ENCODE results near the gene C2CD3. TPM values are rescaled to one million over a fixed set of nuclear protein-coding genes. Genes with fewer than 3 reads are reported as not detected.
"Not testable (repeated sequence)": the region's sequence is repeated elsewhere in the genome, so short reads cannot be mapped to it uniquely, and the experiment has no call there.

The C2CD3 gene
- total RNA-seq, 1 experiment from 2014 or later: 31.3 TPM

DNA sequence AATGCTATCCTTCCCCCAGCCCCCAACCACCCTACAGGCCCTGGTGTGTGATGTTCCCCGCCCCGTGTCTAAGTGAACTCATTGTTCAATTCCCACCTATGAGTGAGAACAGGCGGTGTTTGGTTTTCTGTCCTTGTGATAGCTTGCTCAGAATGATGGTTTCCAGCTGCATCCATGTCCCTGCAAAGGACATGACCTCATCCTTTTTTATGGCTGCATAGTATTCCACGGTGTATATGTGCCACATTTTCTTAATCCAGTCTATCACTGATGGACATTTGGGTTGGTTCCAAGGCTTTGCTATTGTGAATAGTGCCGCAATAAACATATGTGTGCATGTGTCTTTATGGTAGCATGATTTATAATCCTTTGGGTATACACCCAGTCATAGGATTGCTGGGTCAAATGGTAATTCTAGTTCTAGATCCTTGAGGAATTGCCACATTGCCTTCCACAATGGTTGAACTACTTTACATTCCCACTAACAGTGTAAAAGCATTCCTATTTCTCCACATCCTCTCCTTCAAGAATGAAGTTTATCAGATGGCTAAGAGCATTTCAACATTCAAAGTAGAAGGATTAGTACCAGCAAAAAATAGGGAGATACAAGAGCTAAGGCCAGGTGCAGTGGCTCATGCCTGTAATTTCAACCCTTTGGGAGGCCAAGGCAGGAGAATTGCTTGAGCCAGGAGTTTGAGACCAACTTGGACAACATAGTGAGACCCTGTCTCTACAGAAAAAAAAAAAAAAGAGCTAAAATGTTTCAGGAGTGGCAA lies 50.4 kb downstream of the C2CD3 start:
- not testable (repeated sequence) for H3K4me3 ChIP-seq; H3K27me3 ChIP-seq; DNase-seq; H3K9me3 ChIP-seq (replicated peaks); H3K27ac ChIP-seq; H3K4me1 ChIP-seq
- peaks cover 36% of the 10 kb centered on the region for H3K36me3 ChIP-seq

DNA sequence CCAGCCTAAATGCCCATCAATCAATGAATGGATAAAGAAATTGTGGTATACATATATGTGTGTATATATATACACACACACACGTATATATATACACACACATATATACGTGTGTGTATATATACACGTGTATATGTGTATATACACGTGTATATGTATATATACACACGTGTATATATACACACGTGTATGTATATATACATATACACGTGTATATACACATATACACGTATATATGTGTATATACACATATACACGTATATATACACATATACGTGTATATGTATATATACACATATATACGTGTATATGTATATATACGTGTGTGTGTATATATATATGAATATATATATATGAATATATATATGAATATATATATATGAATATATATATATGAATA lies 54.1 kb downstream of the C2CD3 start:
- Histone ChIP-seq H3K4me1 (no peaks in the 10 kb centered on the region), H3K9me3 (replicated peaks) (no peaks in the 10 kb centered on the region), H3K27ac (no peak overlapping the region), H3K4me3 (no peak overlapping the region), H3K27me3 (no peaks in the 10 kb centered on the region), H3K36me3 (peaks cover 66% of the 10 kb centered on the region)
- DNase-seq: no peak

DNA sequence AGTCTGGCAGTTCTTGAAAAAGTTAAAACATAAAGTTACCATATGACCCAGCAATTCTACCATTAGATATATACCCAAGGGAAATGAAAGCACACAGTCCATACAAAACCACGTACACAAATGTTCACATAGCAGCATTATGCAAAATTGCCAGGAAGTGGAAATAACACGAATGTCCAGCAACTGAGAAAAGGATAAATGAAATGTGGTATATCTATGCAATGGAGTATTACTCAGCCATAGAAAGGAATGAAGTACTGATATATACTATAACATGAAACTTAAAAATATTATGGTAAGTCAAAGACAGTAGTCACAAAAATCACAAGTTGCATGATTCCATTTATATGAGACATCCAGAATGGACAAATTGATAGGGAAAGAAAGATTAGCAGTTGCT lies 57.9 kb downstream of the C2CD3 start:
- no peak for DNase-seq
- Histone ChIP-seq H3K36me3 (peaks cover 61% of the 10 kb centered on the region), H3K9me3 (replicated peaks) (no peaks in the 10 kb centered on the region), H3K27ac (no peak overlapping the region), H3K4me1 (no peaks in the 10 kb centered on the region), H3K27me3 (no peaks in the 10 kb centered on the region), H3K4me3 (no peak overlapping the region)

DNA sequence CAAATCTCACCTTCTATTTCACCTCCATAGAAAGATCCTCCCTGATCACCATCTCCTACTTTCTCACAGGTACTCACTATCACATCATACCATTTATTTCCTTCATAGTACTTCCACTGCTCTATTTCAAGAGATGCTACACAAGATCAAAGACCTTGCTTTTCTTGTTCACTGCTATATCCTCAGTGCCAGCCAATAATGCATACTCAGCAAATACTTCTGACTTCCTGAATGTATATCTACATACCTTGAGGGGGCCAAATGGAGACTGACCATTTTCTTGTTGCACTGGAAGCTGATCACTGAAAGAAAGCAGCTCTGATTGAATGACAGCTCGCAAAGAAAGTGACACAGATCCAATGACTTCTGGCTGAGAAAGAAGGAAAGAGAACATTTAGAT lies 64.7 kb downstream of the C2CD3 start:
- Histone ChIP-seq H3K4me3 (no peak overlapping the region), H3K27ac (no peak overlapping the region), H3K4me1 (no peaks in the 10 kb centered on the region), H3K27me3 (no peaks in the 10 kb centered on the region), H3K9me3 (replicated peaks) (no peaks in the 10 kb centered on the region), H3K36me3 (peaks cover 57% of the 10 kb centered on the region)
- no peak for DNase-seq

DNA sequence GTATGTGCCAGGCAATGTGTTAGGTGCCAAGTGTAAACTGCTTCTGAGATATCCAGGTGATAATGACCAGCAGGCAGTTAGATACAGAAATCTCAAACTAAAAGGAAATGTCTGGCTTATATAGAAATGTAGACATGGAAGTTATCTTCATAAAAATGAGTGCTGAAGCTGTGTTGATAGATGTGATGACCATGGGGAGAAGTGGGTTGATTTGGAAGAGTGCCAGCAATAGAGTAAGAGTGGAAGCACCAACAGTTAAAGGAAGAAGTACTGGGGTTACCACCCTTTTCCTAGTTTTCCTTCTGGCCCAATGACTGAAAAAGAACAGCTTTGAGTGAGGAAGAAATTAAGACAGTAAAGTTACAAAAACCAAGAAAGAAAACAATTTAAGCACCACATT lies 68.5 kb downstream of the C2CD3 start:
- Histone ChIP-seq H3K27ac (no peak overlapping the region), H3K4me3 (no peak overlapping the region), H3K4me1 (no peaks in the 10 kb centered on the region), H3K9me3 (replicated peaks) (no peaks in the 10 kb centered on the region), H3K27me3 (no peaks in the 10 kb centered on the region), H3K36me3 (peaks cover 70% of the 10 kb centered on the region)
- no peak for DNase-seq

DNA sequence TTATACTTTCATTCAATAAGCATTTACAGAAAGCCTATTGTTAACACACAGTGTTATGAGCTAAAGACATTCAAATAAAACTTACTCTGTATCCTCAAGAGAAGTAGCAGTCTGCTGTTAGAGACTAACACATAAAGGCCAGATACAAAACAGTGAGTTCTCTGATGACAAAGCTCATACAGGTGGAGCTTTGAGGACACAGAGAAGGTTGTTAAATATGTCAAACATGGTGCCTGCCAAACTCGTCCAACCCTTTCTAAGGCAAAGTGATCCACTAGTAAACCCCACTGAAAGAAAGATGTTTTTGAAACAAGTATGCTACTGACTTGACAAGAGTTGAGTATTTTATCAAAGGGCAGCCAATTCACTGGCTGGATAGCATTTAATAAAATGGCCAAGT lies 70.1 kb downstream of the C2CD3 start:
- Histone ChIP-seq H3K27me3 (no peaks in the 10 kb centered on the region), H3K36me3 (peaks cover 63% of the 10 kb centered on the region), H3K4me1 (no peaks in the 10 kb centered on the region), H3K9me3 (replicated peaks) (no peaks in the 10 kb centered on the region), H3K4me3 (no peak overlapping the region), H3K27ac (no peak overlapping the region)
- DNase-seq: no peak

DNA sequence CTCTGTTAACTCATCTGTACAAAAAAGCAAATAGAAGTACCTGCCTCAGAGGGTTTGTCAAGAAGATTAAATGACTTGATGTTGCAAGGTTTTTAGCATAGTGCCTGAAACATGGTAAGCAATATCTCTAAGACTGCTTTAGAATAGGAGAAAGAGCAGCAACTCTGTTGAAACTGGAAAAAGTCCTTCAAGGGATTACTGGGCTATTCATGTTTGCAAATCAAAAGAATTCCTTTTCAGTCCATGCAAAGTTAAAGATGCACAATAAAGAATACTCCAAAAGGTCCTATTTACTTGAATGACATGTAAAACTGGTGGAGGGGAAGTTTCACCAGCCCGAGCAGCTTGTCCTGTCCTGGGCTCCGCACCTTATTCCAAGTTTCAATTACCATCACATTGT lies 70.6 kb downstream of the C2CD3 start:
- Histone ChIP-seq H3K36me3 (peaks cover 60% of the 10 kb centered on the region), H3K9me3 (replicated peaks) (no peaks in the 10 kb centered on the region), H3K4me3 (no peak overlapping the region), H3K27ac (no peak overlapping the region), H3K27me3 (no peaks in the 10 kb centered on the region), H3K4me1 (no peaks in the 10 kb centered on the region)
- DNase-seq: no peak

DNA sequence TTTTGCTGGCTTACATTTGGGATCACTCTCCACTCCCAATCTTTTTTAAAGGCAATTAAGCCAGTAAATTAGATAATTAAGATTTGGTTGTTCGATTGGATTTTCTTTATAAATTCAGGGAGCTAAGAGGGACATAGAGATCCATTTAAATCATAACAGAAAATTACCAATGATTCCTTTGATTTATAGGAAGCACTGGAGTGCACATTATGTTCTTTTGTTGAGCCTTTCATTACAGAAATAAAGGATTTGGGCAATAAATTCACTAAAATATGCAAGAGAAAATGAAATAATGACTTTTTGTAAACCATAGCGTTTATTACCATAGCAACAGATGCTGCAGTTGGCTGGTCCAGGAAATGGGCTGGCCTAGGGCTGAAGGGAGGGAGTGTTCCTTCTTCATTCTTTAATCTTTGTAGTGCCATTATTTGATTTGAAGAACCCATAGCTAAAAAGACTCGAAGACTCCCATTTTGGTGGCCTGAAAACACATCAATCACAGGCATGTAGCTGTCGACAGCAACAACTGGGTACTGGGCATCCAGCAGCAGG lies 73.0 kb downstream of the C2CD3 start:
- Histone ChIP-seq H3K4me3 (no peak overlapping the region), H3K9me3 (replicated peaks) (no peaks in the 10 kb centered on the region), H3K36me3 (peaks cover 57% of the 10 kb centered on the region), H3K4me1 (no peaks in the 10 kb centered on the region), H3K27me3 (no peaks in the 10 kb centered on the region), H3K27ac (no peak overlapping the region)
- no peak for DNase-seq

DNA sequence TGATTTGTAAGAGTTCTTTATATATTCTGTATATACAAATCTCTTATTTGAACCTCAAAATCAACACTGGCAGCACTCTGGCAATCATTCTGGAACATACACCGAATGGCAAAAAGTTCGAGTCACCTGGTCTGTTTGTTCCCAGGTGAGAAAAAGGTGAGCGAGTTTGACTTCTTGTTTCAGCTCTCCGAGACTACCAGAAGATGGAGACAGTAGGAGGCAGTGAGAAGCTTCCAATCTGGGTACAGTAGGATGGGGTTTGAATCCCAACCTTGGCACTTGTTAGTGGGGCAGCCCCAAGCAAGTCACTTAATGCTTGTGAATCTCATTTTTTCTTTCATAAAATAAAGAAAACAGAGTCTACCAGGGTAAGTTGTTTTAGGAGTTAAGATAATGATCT lies 76.4 kb downstream of the C2CD3 start:
- Histone ChIP-seq H3K27ac (no peak overlapping the region), H3K4me1 (no peaks in the 10 kb centered on the region), H3K4me3 (no peak overlapping the region), H3K9me3 (replicated peaks) (no peaks in the 10 kb centered on the region), H3K27me3 (no peaks in the 10 kb centered on the region), H3K36me3 (peaks cover 57% of the 10 kb centered on the region)
- DNase-seq: no peak

DNA sequence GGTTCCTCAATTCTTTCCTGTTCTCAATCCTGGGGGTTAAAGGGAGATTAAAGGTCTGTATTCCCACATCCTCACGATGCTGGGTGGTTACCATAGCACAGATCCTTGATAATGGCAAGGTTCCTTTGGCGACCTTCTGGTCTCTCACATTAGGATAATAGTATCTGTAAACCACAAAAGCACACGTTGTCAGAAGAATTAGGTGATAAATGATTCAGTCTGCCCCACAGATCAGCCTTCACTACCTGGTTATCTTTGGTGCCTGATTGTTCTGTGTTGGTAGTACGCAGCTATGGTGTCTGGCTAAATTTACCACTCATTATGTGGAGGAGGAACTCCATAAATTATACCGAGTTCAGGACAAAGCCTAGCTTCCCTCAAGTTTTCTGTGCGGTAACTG lies 78.4 kb downstream of the C2CD3 start:
- peaks cover 55% of the 10 kb centered on the region for H3K36me3 ChIP-seq

DNA sequence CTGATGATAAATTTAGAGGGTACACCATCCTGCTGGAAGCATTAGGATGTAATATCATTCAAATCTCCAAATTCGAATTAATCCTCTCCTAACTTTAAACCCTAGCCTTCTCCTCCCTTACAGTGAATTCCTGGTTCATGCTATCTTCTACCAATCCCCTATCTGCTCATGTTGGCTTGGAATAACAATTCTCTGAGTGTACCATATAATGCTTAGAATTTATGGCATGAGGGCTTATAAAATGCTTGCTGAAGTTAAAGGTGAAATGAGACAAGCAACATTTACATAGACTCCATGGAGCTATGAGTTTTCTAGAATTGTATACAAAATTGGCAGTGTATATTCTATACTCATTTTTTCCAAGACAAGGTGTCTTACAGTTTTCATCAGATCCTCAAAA lies 79.3 kb downstream of the C2CD3 start:
- no peak overlapping the region for H3K4me3 ChIP-seq
- no peaks in the 10 kb centered on the region for H3K27me3 ChIP-seq
- H3K9me3 ChIP-seq (replicated peaks): no peaks in the 10 kb centered on the region
- H3K27ac ChIP-seq: no peak overlapping the region
- DNase-seq: no peak
- peaks cover 56% of the 10 kb centered on the region for H3K36me3 ChIP-seq
- no peaks in the 10 kb centered on the region for H3K4me1 ChIP-seq

More for the DNA sequence above, 78.4 kb downstream of the C2CD3 start:
- Histone ChIP-seq H3K27ac (no peak overlapping the region), H3K27me3 (no peaks in the 10 kb centered on the region), H3K4me1 (no peaks in the 10 kb centered on the region), H3K9me3 (replicated peaks) (no peaks in the 10 kb centered on the region), H3K4me3 (no peak overlapping the region)
- DNase-seq: no peak

DNA sequence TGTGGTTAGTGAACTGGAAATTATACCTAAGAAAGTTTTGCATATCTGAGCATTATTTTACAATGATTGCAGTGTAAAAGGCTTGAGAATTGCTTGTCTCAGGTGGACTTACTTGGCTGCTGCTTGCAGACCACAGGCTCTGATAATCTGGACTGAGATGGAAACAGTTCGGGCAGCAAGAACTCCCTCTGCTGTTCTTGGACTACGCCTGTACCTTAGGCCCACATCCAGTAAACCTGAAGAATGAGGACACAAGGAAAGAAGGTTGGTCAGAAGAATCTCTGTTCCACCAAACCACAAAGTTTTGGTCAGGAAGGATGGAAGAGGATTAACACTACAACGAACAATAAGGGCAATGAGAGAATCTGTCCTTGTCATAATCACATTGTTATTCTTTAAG lies 80.1 kb downstream of the C2CD3 start:
- Histone ChIP-seq H3K27me3 (no peaks in the 10 kb centered on the region), H3K27ac (no peak overlapping the region), H3K9me3 (replicated peaks) (no peaks in the 10 kb centered on the region), H3K36me3 (peaks cover 56% of the 10 kb centered on the region), H3K4me1 (no peaks in the 10 kb centered on the region), H3K4me3 (no peak overlapping the region)
- no peak for DNase-seq

DNA sequence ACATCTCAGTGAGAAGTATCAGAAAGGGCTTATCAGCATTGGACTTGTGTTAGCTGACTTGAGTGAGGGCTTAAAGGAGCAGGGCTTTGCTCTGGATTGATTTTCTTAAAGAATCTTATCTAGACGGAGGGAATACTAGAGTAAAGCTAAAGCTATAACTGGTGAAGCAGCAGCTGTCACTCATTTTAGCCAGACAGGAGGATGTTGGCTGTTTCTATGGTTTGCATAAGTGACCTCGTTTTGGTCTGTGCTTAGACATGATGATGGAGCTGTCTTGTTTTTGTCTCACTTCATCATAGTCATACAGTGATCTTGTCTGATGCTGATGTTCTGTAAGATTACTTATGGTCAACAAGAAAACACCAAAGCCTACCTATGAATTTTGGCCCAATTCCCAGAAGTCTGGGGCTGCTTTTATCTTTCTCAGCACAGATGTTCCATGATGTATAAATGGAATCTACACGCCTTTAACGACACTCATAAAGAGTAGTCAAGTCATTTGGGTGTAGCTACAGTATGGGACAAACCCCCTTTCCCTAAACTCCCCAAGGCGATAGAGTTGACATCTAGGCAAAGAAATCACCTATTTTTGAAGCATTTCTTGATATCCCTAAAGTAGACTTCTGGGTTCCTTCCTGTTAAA lies 84.4 kb downstream of the C2CD3 start:
- peaks cover 60% of the 10 kb centered on the region for H3K36me3 ChIP-seq
- no peaks in the 10 kb centered on the region for H3K4me1 ChIP-seq
- no peak for DNase-seq
- H3K9me3 ChIP-seq (replicated peaks): peaks cover 2% of the 10 kb centered on the region; the same call in 1 of the 2 replicates
- H3K4me3 ChIP-seq: no peak overlapping the region
- no peaks in the 10 kb centered on the region for H3K27me3 ChIP-seq
- no peak overlapping the region for H3K27ac ChIP-seq

DNA sequence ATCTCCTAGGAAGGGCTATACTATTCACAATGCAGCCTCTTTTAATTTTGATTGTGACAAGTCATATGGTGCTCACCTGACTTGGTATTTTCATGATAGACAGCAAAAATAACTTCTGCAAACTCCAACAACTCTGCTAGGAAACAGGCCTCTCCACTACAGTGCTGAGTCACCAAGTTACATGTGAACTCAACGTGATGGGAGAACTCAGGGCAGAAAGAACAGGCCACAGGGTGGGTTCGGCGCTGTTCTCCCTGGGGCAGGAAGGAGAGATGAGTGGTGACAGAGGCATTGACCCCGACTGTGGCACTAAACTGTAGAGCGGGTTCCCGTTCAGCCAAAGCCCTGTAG lies 85.3 kb downstream of the C2CD3 start:
- H3K4me3 ChIP-seq: no peak overlapping the region
- H3K27ac ChIP-seq: no peak overlapping the region
- H3K27me3 ChIP-seq: no peaks in the 10 kb centered on the region
- peaks cover 2% of the 10 kb centered on the region; the same call in 1 of the 2 replicates for H3K9me3 ChIP-seq (replicated peaks)
- H3K4me1 ChIP-seq: 0 out of 2 replicates have a peak, but pooled peaks cover under 1% of the 10 kb centered on the region
- DNase-seq: no peak
- peaks cover 61% of the 10 kb centered on the region for H3K36me3 ChIP-seq

DNA sequence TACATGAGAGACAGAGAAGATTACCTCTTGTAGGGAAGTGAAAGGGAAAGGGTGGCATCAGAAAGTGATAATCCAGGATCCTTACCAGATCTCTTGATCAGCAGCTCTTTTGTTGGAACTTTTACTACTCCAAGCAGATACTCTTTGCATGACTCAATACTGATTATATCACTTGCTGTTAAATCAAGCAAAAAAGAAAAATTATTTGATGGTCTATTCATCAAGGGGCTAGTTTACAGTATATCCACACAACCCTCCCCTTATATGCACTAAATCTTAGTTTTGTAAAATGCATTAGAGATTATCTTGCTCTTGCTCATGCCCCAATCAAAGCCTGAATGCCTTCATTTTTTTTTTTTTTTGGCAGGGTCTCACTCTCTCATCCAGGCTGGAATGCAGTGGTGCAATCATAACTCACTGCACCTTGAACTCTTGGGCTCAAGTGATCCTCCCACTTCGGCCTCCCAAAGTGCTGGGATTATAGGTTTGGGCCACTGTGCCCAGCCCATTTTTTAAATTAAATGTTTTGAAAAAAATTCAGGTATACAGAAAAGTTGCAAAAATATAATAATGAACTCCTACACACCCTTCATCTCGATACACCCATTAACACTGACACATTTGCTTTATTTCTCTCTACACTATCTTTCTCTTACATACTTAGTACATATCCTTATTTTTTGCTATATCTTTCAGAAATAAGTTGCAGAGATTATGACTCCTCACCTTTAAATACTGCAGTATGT lies 85.8 kb downstream of the C2CD3 start:
- H3K4me1 ChIP-seq: 0 out of 2 replicates have a peak, but pooled peaks cover 3% of the 10 kb centered on the region
- H3K36me3 ChIP-seq: peaks cover 56% of the 10 kb centered on the region
- no peak for DNase-seq
- H3K27ac ChIP-seq: no peak overlapping the region
- no peaks in the 10 kb centered on the region for H3K27me3 ChIP-seq
- H3K9me3 ChIP-seq (replicated peaks): peaks cover 2% of the 10 kb centered on the region; the same call in 1 of the 2 replicates
- no peak overlapping the region for H3K4me3 ChIP-seq
